Lower lobe of right lung (tissue), 2 donors: ENCODE measurements around the gene CPLX3. TPM values are rescaled to one million over a fixed set of nuclear protein-coding genes. Genes with fewer than 3 reads are reported as not detected.

ENCODE experiments used
- ATAC-seq, 2 donors: fragments of 200-7000 bp; cut with Tn5 transposase; one replicate each; pipeline ENCODE4 v1.9.1; 2020 to 2022; ENCODE audit warnings: mild to moderate bottlenecking in 2 of 2, moderate library complexity in 2 of 2
- DNase-seq: peaks from one replicate; pipeline ENCODE4 v3.0.0-alpha.2; 2020
- H3K27ac ChIP-seq: fragments of 200-600 bp; one replicate; pipeline ENCODE4 v1.8.0; 2022
- H3K27me3 ChIP-seq: fragments of 200-600 bp; one replicate; pipeline ENCODE4 v1.8.0; 2022; ENCODE audit warnings: low read depth
- H3K36me3 ChIP-seq: fragments of 200-600 bp; one replicate; pipeline ENCODE4 v1.8.0; 2022; ENCODE audit warnings: mild to moderate bottlenecking
- H3K4me1 ChIP-seq: fragments of 200-600 bp; one replicate; pipeline ENCODE4 v1.8.0; 2022
- H3K4me3 ChIP-seq: fragments of 200-600 bp; one replicate; pipeline ENCODE4 v1.8.0; 2022; ENCODE audit warnings: mild to moderate bottlenecking
- H3K9me3 ChIP-seq: fragments of 200-600 bp; one replicate; pipeline ENCODE4 v1.8.0; 2022
- intact Hi-C: fragments of 100-400 bp; cut with DNase I; formaldehyde crosslinking; loops from one replicate; pipeline ENCODE4 v1.11.0; 2022
- total RNA-seq: library from RNA; stranded (reverse); fragmentation: NEBNext Ultra II Directional; extraction: Animal tissue kit (Norgen Biotek cat#: 25700); gene quantifications from one replicate; pipeline ENCODE4 v1.2.1, GENCODE V29; 2021
- TF ChIP-seq, protein P1 (sequence below): fragments of 200-600 bp; IDR thresholded peaks from one replicate; pipeline ENCODE4 v1.8.0; 2022; ENCODE audit warnings: antibody characterized with exemption, mild to moderate bottlenecking
- donor health status: DM: no; HTN: yes; CAD: no; lungs with severe emphysema.

The CPLX3 gene
- total RNA-seq, 1 donor from 2014 or later, result not detected

DNA sequence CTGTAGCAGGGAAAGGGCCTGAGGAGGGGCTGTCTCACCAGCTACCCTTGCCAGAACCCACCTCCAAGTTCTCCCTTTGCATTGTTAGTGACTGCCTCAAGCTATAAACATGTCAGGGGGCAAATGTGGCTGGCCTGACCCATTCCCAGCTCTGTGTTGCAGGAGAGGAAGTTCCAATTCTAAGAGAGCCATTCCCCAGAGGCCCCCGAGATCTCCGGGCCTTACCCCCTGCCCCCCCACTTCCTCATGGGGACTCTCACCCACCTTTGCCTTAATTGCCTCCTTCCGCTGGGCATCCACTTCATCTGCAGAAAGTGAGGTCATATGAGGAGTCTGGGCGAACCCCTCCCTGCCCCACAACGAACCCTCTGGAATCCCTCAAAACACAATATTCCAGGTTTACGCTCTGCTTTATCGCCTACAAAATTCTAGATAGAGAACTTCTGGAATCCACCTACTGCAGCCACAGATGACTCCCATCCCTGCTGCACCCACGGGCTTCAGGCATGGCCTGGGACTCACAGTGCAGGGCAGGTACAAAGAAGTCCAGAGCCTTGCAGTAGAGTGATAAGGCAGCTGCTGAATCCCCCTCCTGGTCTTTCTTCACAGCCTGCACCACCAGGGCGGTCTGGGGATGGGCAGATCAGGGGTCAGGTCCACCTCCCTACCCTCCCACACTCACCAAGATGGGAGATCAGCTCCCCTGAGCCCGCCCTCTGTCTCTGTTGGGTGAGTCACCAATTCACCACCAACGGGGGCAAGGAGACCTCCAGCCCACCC lies 12.5 kb downstream of the CPLX3 start:
- no peaks in the 10 kb centered on the region for H3K9me3 ChIP-seq
- H3K4me3 ChIP-seq, result no peak overlapping the region
- TF ChIP-seq, protein P1, sequence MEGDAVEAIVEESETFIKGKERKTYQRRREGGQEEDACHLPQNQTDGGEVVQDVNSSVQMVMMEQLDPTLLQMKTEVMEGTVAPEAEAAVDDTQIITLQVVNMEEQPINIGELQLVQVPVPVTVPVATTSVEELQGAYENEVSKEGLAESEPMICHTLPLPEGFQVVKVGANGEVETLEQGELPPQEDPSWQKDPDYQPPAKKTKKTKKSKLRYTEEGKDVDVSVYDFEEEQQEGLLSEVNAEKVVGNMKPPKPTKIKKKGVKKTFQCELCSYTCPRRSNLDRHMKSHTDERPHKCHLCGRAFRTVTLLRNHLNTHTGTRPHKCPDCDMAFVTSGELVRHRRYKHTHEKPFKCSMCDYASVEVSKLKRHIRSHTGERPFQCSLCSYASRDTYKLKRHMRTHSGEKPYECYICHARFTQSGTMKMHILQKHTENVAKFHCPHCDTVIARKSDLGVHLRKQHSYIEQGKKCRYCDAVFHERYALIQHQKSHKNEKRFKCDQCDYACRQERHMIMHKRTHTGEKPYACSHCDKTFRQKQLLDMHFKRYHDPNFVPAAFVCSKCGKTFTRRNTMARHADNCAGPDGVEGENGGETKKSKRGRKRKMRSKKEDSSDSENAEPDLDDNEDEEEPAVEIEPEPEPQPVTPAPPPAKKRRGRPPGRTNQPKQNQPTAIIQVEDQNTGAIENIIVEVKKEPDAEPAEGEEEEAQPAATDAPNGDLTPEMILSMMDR, result no peak
- DNase-seq (no peak), ATAC-seq (no peak)
- no peaks in the 10 kb centered on the region for H3K27me3 ChIP-seq
- intact Hi-C loops, result no loop called here
- H3K4me1 ChIP-seq, result peaks cover 18% of the 10 kb centered on the region
- H3K27ac ChIP-seq, result no peak overlapping the region
- peaks cover 38% of the 10 kb centered on the region for H3K36me3 ChIP-seq

DNA sequence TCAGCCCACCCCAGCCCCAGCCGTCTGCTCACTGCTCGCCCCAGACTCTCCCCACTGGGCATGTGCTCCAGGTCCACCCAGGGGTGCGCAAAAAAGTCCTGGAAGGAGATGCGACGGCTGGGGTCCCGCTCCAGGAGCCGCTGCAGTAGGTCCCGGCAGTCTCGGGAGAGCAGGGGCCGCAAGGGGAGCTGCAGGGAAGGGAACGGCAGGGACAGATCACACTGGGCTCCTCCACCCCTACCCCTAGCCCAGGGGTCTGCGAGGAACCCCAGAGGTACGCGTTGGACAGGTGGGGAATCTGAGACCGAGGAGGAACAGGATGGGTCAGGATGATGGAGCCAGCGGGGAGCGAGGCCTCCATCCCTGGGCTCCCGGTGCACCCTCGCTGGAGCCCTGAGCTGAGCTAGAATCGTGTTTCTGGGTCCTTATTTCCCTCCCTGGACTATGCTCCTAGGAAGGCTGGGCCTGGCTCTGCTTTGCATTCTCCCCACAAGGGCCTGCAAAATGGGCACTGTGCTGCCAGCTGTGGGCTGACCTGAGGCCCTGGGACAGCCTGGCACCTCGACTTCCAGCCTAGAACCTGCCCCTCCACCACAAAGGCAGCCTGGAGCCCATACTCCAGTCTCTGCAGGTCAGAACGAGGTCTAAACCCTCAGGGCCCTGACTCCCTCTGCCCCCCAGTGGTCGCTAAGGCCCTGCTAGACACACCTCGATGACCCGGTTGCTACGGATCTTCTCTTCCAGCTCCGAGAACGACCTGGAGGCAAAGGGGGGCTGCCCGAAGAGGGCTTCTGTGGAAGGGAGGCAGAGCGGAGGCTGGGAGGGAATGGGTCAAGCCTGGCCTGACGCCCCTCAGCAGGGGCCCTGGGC lies 13.3 kb downstream of the CPLX3 start:
- Histone ChIP-seq H3K9me3 (no peaks in the 10 kb centered on the region), H3K4me1 (peaks cover 18% of the 10 kb centered on the region), H3K4me3 (no peak overlapping the region), H3K36me3 (peaks cover 42% of the 10 kb centered on the region), H3K27me3 (no peaks in the 10 kb centered on the region), H3K27ac (no peak overlapping the region)
- ATAC-seq (no peak), DNase-seq (no peak)
- TF ChIP-seq, protein P1, result no peak
- intact Hi-C loops, result no loop called here

DNA sequence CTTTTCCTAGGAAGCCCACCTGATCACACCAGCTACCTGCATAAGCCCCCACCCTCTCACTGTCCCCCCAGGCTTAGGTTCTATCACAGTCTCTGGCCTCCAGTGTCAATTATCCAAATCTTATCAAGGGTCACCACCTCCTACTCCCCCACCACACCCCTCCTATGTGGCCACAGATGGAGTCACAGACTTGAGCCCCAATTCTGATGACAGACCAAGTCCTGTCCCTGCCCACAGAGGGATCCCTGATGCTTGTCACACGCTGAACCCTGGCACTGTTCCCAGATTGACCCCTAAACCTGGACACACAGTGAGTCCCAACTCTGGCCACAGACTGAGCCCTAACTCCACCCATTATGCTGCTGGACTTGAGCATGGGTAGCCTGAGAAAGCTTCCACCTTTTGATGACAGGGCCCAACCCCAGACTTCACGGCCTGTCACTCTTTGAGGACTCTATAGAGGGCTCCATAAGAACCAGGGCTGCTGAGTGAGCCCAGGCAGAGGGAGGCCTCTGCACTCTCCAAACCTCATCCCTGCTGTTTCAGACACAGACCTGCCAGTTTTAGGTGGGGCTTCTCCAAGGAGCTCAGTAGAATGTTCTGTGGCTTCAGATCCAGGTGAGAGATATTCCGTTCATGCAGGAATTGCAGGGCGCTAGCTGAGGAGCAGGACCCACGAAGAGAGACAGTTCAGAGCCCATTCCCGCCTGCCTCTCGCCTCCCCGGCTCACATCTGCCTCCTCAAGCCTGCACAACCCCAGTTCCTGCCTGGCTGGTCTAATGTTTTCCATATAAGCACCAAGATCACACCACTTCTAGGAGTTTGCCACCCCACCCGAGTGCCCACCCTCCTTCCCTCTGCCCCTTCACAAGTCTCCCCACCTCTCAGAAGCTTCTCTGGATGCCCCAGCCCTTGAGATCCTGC lies 14.7 kb downstream of the CPLX3 start:
- ATAC-seq, result no peak
- intact Hi-C loops, result no loop called here

DNA sequence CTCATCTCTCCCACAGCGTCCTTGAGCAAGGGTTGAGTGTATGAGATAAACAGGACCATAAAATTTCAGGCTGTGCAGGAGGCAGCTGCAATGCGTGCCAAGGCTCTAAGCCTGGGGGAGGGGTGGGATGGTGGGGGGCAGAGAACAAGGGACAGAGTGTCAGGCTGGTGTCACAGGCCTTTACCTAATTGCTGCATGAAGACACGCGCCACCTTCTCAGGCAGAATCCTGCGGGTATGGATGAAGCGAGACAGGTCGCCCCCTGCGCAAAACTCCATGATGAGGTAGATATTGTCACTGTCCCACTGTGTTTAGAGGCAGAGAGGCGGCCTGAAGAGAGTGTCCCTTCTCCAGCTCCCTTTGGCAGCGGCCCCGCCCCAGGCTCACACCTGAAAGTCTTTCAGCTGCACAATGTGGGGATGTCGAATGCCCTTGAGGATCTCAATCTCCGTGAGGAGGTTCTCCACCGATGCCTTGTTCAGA lies 15.5 kb downstream of the CPLX3 start:
- Histone ChIP-seq H3K9me3 (no peaks in the 10 kb centered on the region), H3K4me3 (peak overlapping the region; percentile 99), H3K4me1 (peaks cover 18% of the 10 kb centered on the region), H3K27me3 (no peaks in the 10 kb centered on the region), H3K27ac (peak overlapping the region; percentile 86), H3K36me3 (peaks cover 51% of the 10 kb centered on the region)
- intact Hi-C loops, result no loop called here
- ATAC-seq (no peak), DNase-seq (no peak)
- TF ChIP-seq, protein P1, result no peak

More for the DNA sequence above, 14.7 kb downstream of the CPLX3 start:
- no peaks in the 10 kb centered on the region for H3K27me3 ChIP-seq
- no peak for DNase-seq
- TF ChIP-seq, protein P1, result no peak
- H3K4me1 ChIP-seq, result peaks cover 18% of the 10 kb centered on the region
- H3K4me3 ChIP-seq, result no peak overlapping the region
- no peaks in the 10 kb centered on the region for H3K9me3 ChIP-seq
- peaks cover 51% of the 10 kb centered on the region for H3K36me3 ChIP-seq
- no peak overlapping the region for H3K27ac ChIP-seq
